Vagina (tissue), 2 donors: ENCODE data around the gene SEC24A.

Experiments
- POLR2AphosphoS5 ChIP-seq, 2 donors: sonication (generic); formaldehyde crosslinking; IDR thresholded peaks; one replicate each; pipeline ENCODE4 v1.9.0; 2017; ENCODE audit warnings: antibody characterized with exemption in 2 of 2, mild to moderate bottlenecking in 2 of 2, low read depth in 1 of 2; ENCODE audit not compliant: insufficient read depth in 1 of 2
- TF ChIP-seq, protein P1 (sequence below), 3 experiments: fragments of 450-650 bp in 2 of 3; fragments of 200-600 bp in 1 of 3; sonication (generic) in 1 of 3; IDR thresholded peaks; one replicate each; pipeline ENCODE4 v1.5.1; 2017 to 2019; ENCODE audit warnings: antibody characterized with exemption in 3 of 3, mild to moderate bottlenecking in 2 of 3, moderate library complexity in 2 of 3

DNA sequence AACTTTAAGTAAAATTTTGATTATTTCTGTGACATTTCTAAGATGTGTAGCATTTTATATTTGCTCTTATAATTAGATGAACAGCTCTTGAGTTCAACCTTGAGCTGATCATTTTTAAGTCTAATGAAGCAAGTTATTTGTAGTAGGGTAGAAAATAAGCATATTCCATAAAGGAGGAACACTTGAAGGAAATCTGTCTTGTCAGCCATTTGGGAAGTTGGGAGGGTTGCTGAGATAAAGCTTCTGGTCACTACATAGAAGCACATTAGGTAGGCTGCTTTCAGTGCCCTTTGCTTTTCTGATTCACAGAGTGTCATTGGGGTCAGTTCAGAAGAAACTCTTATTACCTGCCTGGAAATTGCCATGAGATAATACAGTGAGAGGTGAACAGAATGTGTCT lies 44.1 kb downstream of the SEC24A start:
- TF ChIP-seq POLR2AphosphoS5 (IDR thresholded peaks at IDR 0.05; ENCODE audit: insufficient read depth in 1 of 2, low read depth in 1 of 2): no peak
- TF ChIP-seq, protein P1, sequence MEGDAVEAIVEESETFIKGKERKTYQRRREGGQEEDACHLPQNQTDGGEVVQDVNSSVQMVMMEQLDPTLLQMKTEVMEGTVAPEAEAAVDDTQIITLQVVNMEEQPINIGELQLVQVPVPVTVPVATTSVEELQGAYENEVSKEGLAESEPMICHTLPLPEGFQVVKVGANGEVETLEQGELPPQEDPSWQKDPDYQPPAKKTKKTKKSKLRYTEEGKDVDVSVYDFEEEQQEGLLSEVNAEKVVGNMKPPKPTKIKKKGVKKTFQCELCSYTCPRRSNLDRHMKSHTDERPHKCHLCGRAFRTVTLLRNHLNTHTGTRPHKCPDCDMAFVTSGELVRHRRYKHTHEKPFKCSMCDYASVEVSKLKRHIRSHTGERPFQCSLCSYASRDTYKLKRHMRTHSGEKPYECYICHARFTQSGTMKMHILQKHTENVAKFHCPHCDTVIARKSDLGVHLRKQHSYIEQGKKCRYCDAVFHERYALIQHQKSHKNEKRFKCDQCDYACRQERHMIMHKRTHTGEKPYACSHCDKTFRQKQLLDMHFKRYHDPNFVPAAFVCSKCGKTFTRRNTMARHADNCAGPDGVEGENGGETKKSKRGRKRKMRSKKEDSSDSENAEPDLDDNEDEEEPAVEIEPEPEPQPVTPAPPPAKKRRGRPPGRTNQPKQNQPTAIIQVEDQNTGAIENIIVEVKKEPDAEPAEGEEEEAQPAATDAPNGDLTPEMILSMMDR (IDR thresholded peaks at IDR 0.05): no peak
